MCF 10A (cell line): ENCODE results near the gene NR2F1-AS1. TPM values are rescaled to one million over a fixed set of nuclear protein-coding genes. Genes with fewer than 3 reads are reported as not detected.
"Not testable (repeated sequence)": the region's sequence is repeated elsewhere in the genome, so short reads cannot be mapped to it uniquely, and the experiment has no call there.

Source experiments
- BruUV-seq: library from RNA; stranded (reverse); fragments of 400-500 nt; replicated peaks from 2 replicates; lab custom pipeline; 2021; lab: Mats Ljungman, UMichigan
- CTCF ChIA-PET: fragments of 300-600 bp; sonication (Branson Sonifier 250); formaldehyde crosslinking; extraction: SDS; loops from one replicate; lab custom pipeline; 2021; ENCODE audit warnings: antibody characterized with exemption, inconsistent platforms; lab: Yijun Ruan, JAX
- POLR2A ChIA-PET: fragments of 300-600, 350-650 bp; sonication (Branson Sonifier 250); formaldehyde crosslinking; extraction: SDS; loops from one replicate; lab custom pipeline; 2020; ENCODE audit warnings: antibody characterized with exemption, inconsistent platforms; lab: Yijun Ruan, JAX
- DNase-seq: peaks from one replicate; pipeline ENCODE4 v3.0.0-alpha.2; 2018; ENCODE audit not compliant: unreplicated experiment
- H3K27ac Mint-ChIP-seq: one replicate; pipeline ENCODE4 v1.8.0; 2022; ENCODE audit warnings: mild to moderate bottlenecking, low read depth, mixed read lengths; ENCODE audit not compliant: unreplicated experiment
- H3K27me3 Mint-ChIP-seq: one replicate; pipeline ENCODE4 v1.8.0; 2022; ENCODE audit warnings: mixed read lengths; ENCODE audit not compliant: insufficient read depth, unreplicated experiment
- H3K36me3 Mint-ChIP-seq: one replicate; pipeline ENCODE4 v1.8.0; 2022; ENCODE audit warnings: mild to moderate bottlenecking, moderate library complexity, mixed read lengths; ENCODE audit not compliant: insufficient read depth, unreplicated experiment
- H3K4me1 Mint-ChIP-seq: one replicate; pipeline ENCODE4 v1.8.0; 2022; ENCODE audit warnings: mixed read lengths; ENCODE audit not compliant: insufficient read depth, unreplicated experiment
- H3K4me3 Mint-ChIP-seq: one replicate; pipeline ENCODE4 v1.8.0; 2022; ENCODE audit warnings: mild to moderate bottlenecking, moderate library complexity, mixed read lengths; ENCODE audit not compliant: unreplicated experiment
- H3K9me3 Mint-ChIP-seq: one replicate; pipeline ENCODE4 v1.8.0; 2022; ENCODE audit warnings: mixed read lengths; ENCODE audit not compliant: unreplicated experiment
- CTCF ChIP-seq: fragments of 200-600 bp; IDR thresholded peaks from one replicate; pipeline ENCODE4 v1.8.0; 2022; ENCODE audit warnings: antibody characterized with exemption, mild to moderate bottlenecking; ENCODE audit not compliant: unreplicated experiment
- intact Hi-C: fragments of 100-400 bp; cut with micrococcal nuclease; formaldehyde crosslinking; loops from 2 replicates; pipeline ENCODE4 v1.14.1; 2022
- total RNA-seq: library from RNA; stranded (reverse); gene quantifications from 2 replicates; pipeline ENCODE4 v1.2.3, GENCODE V29; 2022

Gene NR2F1-AS1
- total RNA-seq, 1 experiment from 2014 or later: 3.2 TPM

GRCh38 chr5:93513298-93513697 lies 67.7 kb downstream of the NR2F1-AS1 start:
- intact Hi-C loops: no loop called here
- POLR2A ChIA-PET: no interaction called here
- Mint-ChIP-seq H3K4me1 (no peaks in the 10 kb centered on the region), H3K36me3 (no peaks in the 10 kb centered on the region), H3K27ac (no peak overlapping the region), H3K9me3 (no peaks in the 10 kb centered on the region), H3K4me3 (no peak overlapping the region), H3K27me3 (no peaks in the 10 kb centered on the region)
- no peak for TF ChIP-seq CTCF
- BruUV-seq: no TSS peak
- CTCF ChIA-PET: no interaction called here
- no peak for DNase-seq

- ChIA-PET CTCF (no interaction called here), POLR2A (no interaction called here)
- intact Hi-C loops: no loop called here
- H3K9me3 Mint-ChIP-seq: no peaks in the 10 kb centered on the region
- H3K36me3 Mint-ChIP-seq: no peaks in the 10 kb centered on the region
- H3K4me1 Mint-ChIP-seq: no peaks in the 10 kb centered on the region
- H3K4me3 Mint-ChIP-seq: no peak overlapping the region
- no peak for TF ChIP-seq CTCF
- H3K27me3 Mint-ChIP-seq: no peaks in the 10 kb centered on the region
- H3K27ac Mint-ChIP-seq: no peak overlapping the region
- peak; percentile 29 for DNase-seq
- no TSS peak for BruUV-seq
Measured at GRCh38 chr5:93512799-93513198, 68.2 kb downstream of the NR2F1-AS1 start.

- Mint-ChIP-seq H3K27ac (no peak overlapping the region), H3K4me3 (no peak overlapping the region), H3K27me3 (no peaks in the 10 kb centered on the region), H3K36me3 (no peaks in the 10 kb centered on the region), H3K4me1 (no peaks in the 10 kb centered on the region), H3K9me3 (no peaks in the 10 kb centered on the region)
- no peak for TF ChIP-seq CTCF
- ChIA-PET POLR2A (no interaction called here), CTCF (no interaction called here)
- no TSS peak for BruUV-seq
- no peak for DNase-seq
- intact Hi-C loops: no loop called here
Measured at GRCh38 chr5:93511445-93511844, 69.6 kb downstream of the NR2F1-AS1 start.

- intact Hi-C loops: no loop called here
- DNase-seq: no peak
- Mint-ChIP-seq H3K27me3 (no peaks in the 10 kb centered on the region), H3K36me3 (no peaks in the 10 kb centered on the region), H3K9me3 (no peaks in the 10 kb centered on the region), H3K27ac (no peak overlapping the region), H3K4me1 (no peaks in the 10 kb centered on the region), H3K4me3 (no peak overlapping the region)
- ChIA-PET CTCF (no interaction called here), POLR2A (no interaction called here)
- BruUV-seq: no TSS peak
- no peak for TF ChIP-seq CTCF
Measured at GRCh38 chr5:93510626-93511380, 70.2 kb downstream of the NR2F1-AS1 start.

GRCh38 chr5:93505553-93505952 lies 75.5 kb downstream of the NR2F1-AS1 start:
- H3K9me3 Mint-ChIP-seq, H3K4me1 Mint-ChIP-seq, CTCF ChIA-PET, H3K36me3 Mint-ChIP-seq, POLR2A ChIA-PET, BruUV-seq, H3K27me3 Mint-ChIP-seq, H3K27ac Mint-ChIP-seq, H3K4me3 Mint-ChIP-seq, intact Hi-C loops, DNase-seq: not testable (repeated sequence)
